GM12878 (cell line): ENCODE results near the gene ATP8A1. TPM values are rescaled to one million over a fixed set of nuclear protein-coding genes. Genes with fewer than 3 reads are reported as not detected.

ENCODE experiments used
- ATAC-seq: fragments of 200-7000 bp; cut with Tn5 transposase; 3 replicates; pipeline ENCODE4 v1.9.1; 2020; ENCODE audit warnings: mild to moderate bottlenecking, moderate library complexity
- BruUV-seq: library from RNA; stranded (reverse); fragments of 400-500 nt; replicated peaks from 2 replicates; lab custom pipeline; 2021; lab: Mats Ljungman, UMichigan
- CTCF ChIA-PET: fragments of 300-600 bp; sonication (Branson Sonifier 250); formaldehyde crosslinking; extraction: SDS; loops from one replicate; lab custom pipeline; 2021; ENCODE audit warnings: inconsistent platforms; lab: Yijun Ruan, JAX
- POLR2A ChIA-PET: fragments of 350-600 bp; formaldehyde crosslinking; extraction: SDS; loops from one replicate; lab custom pipeline; 2021; ENCODE audit warnings: inconsistent platforms; lab: Charles Lee
- RAD21 ChIA-PET: fragments of 300-600 bp; sonication (Branson Sonifier 250); formaldehyde crosslinking; loops from one replicate; lab custom pipeline; 2023; ENCODE audit warnings: antibody characterized with exemption; ENCODE audit not compliant: unreplicated experiment; lab: Charles Lee
- SMC1A ChIA-PET: fragments of 300-600 bp; sonication (Branson Sonifier 250); formaldehyde crosslinking; loops from one replicate; lab custom pipeline; 2023; ENCODE audit not compliant: unreplicated experiment, uncharacterized antibody; lab: Charles Lee
- DNase-seq: peaks from one replicate; pipeline ENCODE4 v3.0.0-alpha.2; 2011; ENCODE audit warnings: low read depth, low spot score
- FAIRE-seq: peaks from 3 replicates; lab custom pipeline; 2011; peaks lifted over from hg19 to GRCh38; lab: Jason Lieb, UNC
- H2AFZ ChIP-seq: 2 replicates; pipeline ENCODE4 v1.6.0; 2011; ENCODE audit warnings: low read depth, low read length, control low read depth; ENCODE audit not compliant: control insufficient read depth
- H3K27ac ChIP-seq: 2 replicates; pipeline ENCODE4 v1.5.1; 2011; ENCODE audit warnings: control low read depth; ENCODE audit not compliant: control insufficient read depth, insufficient read depth
- H3K27me3 ChIP-seq, 2 experiments: replicated peaks in 1 of 2; 2 replicates each; pipeline versions ENCODE4 v1.6.0 to v1.6.1; 2011; ENCODE audit warnings: low read length in 1 of 2; ENCODE audit not compliant: control insufficient read depth in 2 of 2, insufficient read depth in 2 of 2
- H3K36me3 ChIP-seq, 2 experiments: 2 replicates each; pipeline ENCODE4 v1.5.1; 2011; ENCODE audit warnings: low read length in 1 of 2; ENCODE audit not compliant: control insufficient read depth in 2 of 2, insufficient read depth in 2 of 2
- H3K4me1 ChIP-seq: 2 replicates; pipeline ENCODE4 v1.6.1; 2011; ENCODE audit warnings: mild to moderate bottlenecking, low read length, moderate library complexity, mixed read lengths; ENCODE audit not compliant: control insufficient read depth, insufficient read depth
- H3K4me2 ChIP-seq: 2 replicates; pipeline ENCODE4 v1.6.0; 2011; ENCODE audit warnings: control low read depth; ENCODE audit not compliant: control insufficient read depth, insufficient read depth
- H3K4me3 ChIP-seq: fragments of 200-600 bp; sonication (generic); 2 replicates; pipeline ENCODE4 v1.5.1; 2016
- H3K79me2 ChIP-seq: 2 replicates; pipeline ENCODE4 v1.6.0; 2011; ENCODE audit warnings: low read length; ENCODE audit not compliant: control insufficient read depth, insufficient read depth
- H3K9ac ChIP-seq: 2 replicates; pipeline ENCODE4 v1.8.0; 2011; ENCODE audit warnings: low read length, control low read depth, mixed read lengths; ENCODE audit not compliant: control insufficient read depth, insufficient read depth
- H3K9me3 ChIP-seq: replicated peaks from 3 replicates; pipeline ENCODE4 v1.5.1; 2011; ENCODE audit warnings: mild to moderate bottlenecking, low read length; ENCODE audit not compliant: control insufficient read depth, insufficient read depth
- H4K20me1 ChIP-seq: 2 replicates; pipeline ENCODE4 v1.6.0; 2011; ENCODE audit not compliant: control insufficient read depth, insufficient read depth
- BHLHE40 ChIP-seq, 2 experiments: fragments of 450-650 bp in 1 of 2; IDR thresholded peaks; 2 replicates each; pipeline ENCODE4 v1.6.1; 2011 to 2017; ENCODE audit warnings: low read depth in 2 of 2, borderline replicate concordance in 1 of 2, improper control_type of control experiment in 1 of 2, low read length in 1 of 2, mild to moderate bottlenecking in 1 of 2
- CHD4 ChIP-seq: fragments of 200-600 bp; sonication (generic); IDR thresholded peaks from 2 replicates; pipeline ENCODE4 v1.6.1; 2016; ENCODE audit warnings: mild to moderate bottlenecking
- IKZF1 ChIP-seq: fragments of 450-650 bp; conservative IDR thresholded peaks from 2 replicates; pipeline ENCODE4 v1.6.1; 2017; ENCODE audit warnings: antibody characterized with exemption, mild to moderate bottlenecking
- KAT2A ChIP-seq: conservative IDR thresholded peaks from 2 replicates; pipeline ENCODE4 v1.6.1; 2011; ENCODE audit warnings: low read depth, low read length; ENCODE audit not compliant: control insufficient read depth
- KDM1A ChIP-seq: fragments of 200-600 bp; sonication (generic); IDR thresholded peaks from 2 replicates; pipeline ENCODE4 v1.6.1; 2016; ENCODE audit warnings: borderline replicate concordance
- POLR2AphosphoS5 ChIP-seq: IDR thresholded peaks from 2 replicates; pipeline ENCODE4 v1.6.1; 2011; ENCODE audit warnings: mild to moderate bottlenecking, low read length, inconsistent platforms
- ZBTB33 ChIP-seq: fragments of 450-650 bp; IDR thresholded peaks from 2 replicates; pipeline ENCODE4 v1.6.1; 2017; ENCODE audit warnings: mild to moderate bottlenecking
- WGBS: methylation state at CpG from one replicate; pipeline ENCODE4 v1.1.6; 2016; ENCODE audit warnings: low lambda C conversion rate; ENCODE audit not compliant: insufficient replicate concordance, insufficient coverage; ENCODE audit errors: missing lambda C conversion rate; 5-methylcytosine and 5-hydroxymethylcytosine counted together
- in situ Hi-C: fragments of 300-500 bp; cut with MboI; formaldehyde crosslinking; loops from 9 replicates; pipeline ENCODE4 v1.14.3; 2018; ENCODE audit warnings: mixed read lengths
- intact Hi-C: fragments of 100-400 bp; cut with micrococcal nuclease; formaldehyde crosslinking; loops from one replicate; pipeline ENCODE4 v1.14.2; 2022; ENCODE audit not compliant: unreplicated experiment
- polyA plus RNA-seq, 11 experiments: library from polyadenylated mRNA; depleted of rRNA in 4 of 11; unstranded in 6 of 11; stranded (reverse) in 5 of 11; fragments of >200 nt; fragmentation: Nextera tagmentation in 4 of 11; fragmentation: Illumina TruSeq in 1 of 11; extraction: Ambion mirVana in 4 of 11; extraction: Trizol in 1 of 11; gene quantifications; 1 replicate in 1 of 11; 2 replicates in 10 of 11; pipeline versions ENCODE4 v1.2.1 to v1.2.3, GENCODE V29; 2011 to 2016; ENCODE audit warnings: inconsistent platforms in 2 of 11, missing spikeins in 2 of 11, low read depth in 1 of 11
- total RNA-seq, 4 experiments: library from RNA; depleted of rRNA in 3 of 4; stranded (reverse); fragments of >200 nt in 3 of 4; fragmentation: Illumina TruSeq in 1 of 4; extraction: Trizol in 1 of 4; gene quantifications; 2 replicates each; pipeline versions ENCODE4 v1.2.1 to v1.2.3, GENCODE V29; 2013 to 2021

Gene ATP8A1
- total and polyA plus RNA-seq, 10 of the 15 experiments (the other 5 are each of a cell fraction or from before 2014, with no cell fraction given), result 9.0 to 116 (median 37.3) TPM

DNA sequence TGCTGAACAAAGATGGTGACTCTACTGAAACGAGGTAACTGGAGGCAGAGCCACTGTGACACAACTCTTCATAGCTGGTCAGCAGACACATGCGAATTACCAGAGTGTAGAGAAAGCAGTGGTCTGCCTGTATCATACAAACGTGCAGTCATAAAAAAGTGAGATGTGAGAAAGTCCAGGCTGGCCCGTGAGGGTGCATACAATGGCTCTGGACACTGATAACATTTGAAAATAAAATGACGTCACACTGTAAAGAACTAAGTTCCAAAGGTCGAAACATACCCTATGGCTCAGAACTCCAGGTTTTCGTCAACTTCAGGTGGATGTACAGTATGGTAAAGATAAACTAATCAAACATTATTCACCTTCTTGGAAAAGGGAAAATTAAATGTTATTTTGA lies 163.9 kb downstream of the ATP8A1 start:
- H3K9ac ChIP-seq, result no peak overlapping the region
- no peak overlapping the region for H3K4me2 ChIP-seq
- intact Hi-C loops (no loop called here), in situ Hi-C loops (no loop called here)
- POLR2A ChIA-PET, result no interaction called here
- ATAC-seq, result no peak
- RAD21 ChIA-PET, result no interaction called here
- H3K27me3 ChIP-seq, result no peaks in the 10 kb centered on the region
- TF ChIP-seq KAT2A, result no peak
- TF ChIP-seq CHD4, result no peak
- no peak for TF ChIP-seq BHLHE40 (IDR thresholded peaks at IDR 0.05; ENCODE audit: borderline replicate concordance in 1 of 2, low read depth in 2 of 2, low read length in 1 of 2)
- no peak for TF ChIP-seq KDM1A
- FAIRE-seq, result no peak
- no peak overlapping the region for H3K27ac ChIP-seq
- DNase-seq, result no peak
- H3K36me3 ChIP-seq, result peaks cover 4 to 10% of the 10 kb centered on the region in 2 experiments
- peaks cover 23% of the 10 kb centered on the region for H3K4me1 ChIP-seq
- no peaks in the 10 kb centered on the region for H3K79me2 ChIP-seq
- H2AFZ ChIP-seq, result no peak overlapping the region
- H3K9me3 ChIP-seq, result no peaks in the 10 kb centered on the region
- no peak overlapping the region for H3K4me3 ChIP-seq
- CTCF ChIA-PET, result no interaction called here
- SMC1A ChIA-PET, result no interaction called here
- WGBS, result 90% methylated on average over 7 of the region's 7 CpGs
- no TSS peak for BruUV-seq
- no peaks in the 10 kb centered on the region for H4K20me1 ChIP-seq

DNA sequence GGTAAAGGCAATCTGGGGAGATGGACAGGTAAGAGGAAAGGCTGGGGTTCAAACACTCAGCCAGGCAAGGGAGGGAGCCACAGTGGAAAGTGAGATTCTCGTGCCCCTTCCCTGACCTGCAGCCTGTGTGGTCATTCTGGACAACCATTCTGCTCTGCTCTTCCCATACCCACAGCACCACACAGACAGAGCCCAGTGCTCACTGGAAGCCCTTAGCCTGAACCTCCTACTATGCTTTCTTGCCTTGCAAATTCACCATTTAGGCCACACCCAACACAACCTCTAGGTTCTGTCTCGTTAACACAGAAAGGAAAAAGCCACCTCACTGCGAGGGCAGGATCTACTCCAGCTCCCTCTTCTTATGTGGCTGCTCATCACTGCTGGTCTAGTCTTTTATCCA lies 166.9 kb downstream of the ATP8A1 start:
- Histone ChIP-seq H3K79me2 (no peaks in the 10 kb centered on the region), H3K9me3 (no peaks in the 10 kb centered on the region), H3K4me2 (peak overlapping the region; percentile 95)
- CTCF ChIA-PET, result interaction anchor here (0.7 to 2.5 kb wide), 10 partner anchors 9 to 208 kb away, joined by 3 to 11 read pairs (median 4); no protein-coding TSS in a partner anchor
- 20% methylated on average over 3 of the region's 3 CpGs for WGBS
- POLR2A ChIA-PET, result interaction anchor here (0.9 to 2.3 kb wide), 4 partner anchors 9 to 142 kb away, joined by 3 to 9 read pairs (median 4); no protein-coding TSS in a partner anchor
- DNase-seq, result peak; percentile 17
- TF ChIP-seq ZBTB33 (no peak), IKZF1 (peak; percentile 19; the same call in 1 of the 2 replicates), POLR2AphosphoS5 (0 out of 2 replicates have a peak, but pooled peaks have one; percentile 26)
- TF ChIP-seq, all 136 proteins: peak for 2
- ChIA-PET SMC1A (interaction anchor here (0.7 to 5.7 kb wide), 12 partner anchors 8 to 74 kb away, joined by 3 to 42 read pairs (median 8); no protein-coding TSS in a partner anchor), RAD21 (interaction anchor here (1.2 to 3.8 kb wide), 7 partner anchors 11 to 206 kb away, joined by 3 to 25 read pairs (median 6); no protein-coding TSS in a partner anchor)
- Histone ChIP-seq H4K20me1 (no peaks in the 10 kb centered on the region), H2AFZ (no peak overlapping the region; the same call in 1 of the 2 replicates), H3K4me1 (peaks cover 32% of the 10 kb centered on the region), H3K4me3 (peak overlapping the region; percentile 30; the same call in 1 of the 2 replicates), H3K36me3 (peaks cover 2 to 4% of the 10 kb centered on the region in 2 experiments; a peak in 3 of 4 replicates), H3K27me3 (no peaks in the 10 kb centered on the region), H3K27ac (peak overlapping the region; percentile 92), H3K9ac (peak overlapping the region; percentile 35; the same call in 1 of the 2 replicates)
- BruUV-seq, result no TSS peak
- in situ Hi-C loops (no loop called here), intact Hi-C loops (no loop called here)
- ATAC-seq (peak; percentile 29), FAIRE-seq (no peak)
